BE2C (cell line): Measurements from ENCODE around the gene MCC.

Experiments
- DNase-seq: peaks from one replicate; pipeline ENCODE4 v3.0.0-alpha.2; 2020
- H3K27me3 ChIP-seq: fragments of 250-450 bp; sonication (Bioruptor Pico); 2 replicates; pipeline ENCODE4 v1.5.1; 2020; ENCODE audit warnings: mild to moderate bottlenecking
- H3K36me3 ChIP-seq: fragments of 250-450 bp; sonication (Bioruptor Pico); 2 replicates; pipeline ENCODE4 v1.5.1; 2020; ENCODE audit warnings: mild to moderate bottlenecking
- H3K4me1 ChIP-seq: fragments of 250-450 bp; sonication (Bioruptor Pico); 2 replicates; pipeline ENCODE4 v1.5.1; 2020
- H3K4me3 ChIP-seq: 2 replicates; pipeline ENCODE4 v1.5.1; 2011; ENCODE audit warnings: low read depth, low read length
- H3K9me3 ChIP-seq: fragments of 250-450 bp; sonication (Bioruptor Pico); 2 replicates; pipeline ENCODE4 v1.5.1; 2020
- CTCF ChIP-seq: IDR thresholded peaks from 2 replicates; pipeline ENCODE4 v1.5.1; 2012; ENCODE audit warnings: mild to moderate bottlenecking, low read depth, low read length

MCC gene

GRCh38 chr5:113257545-113257944, 230.7 kb downstream of the MCC start:
- no peak for TF ChIP-seq CTCF
- no peak for DNase-seq
- Histone ChIP-seq H3K4me1 (peaks cover 9% of the 10 kb centered on the region), H3K4me3 (no peak overlapping the region), H3K36me3 (no peaks in the 10 kb centered on the region; the same call in none of the 2 replicates), H3K9me3 (no peaks in the 10 kb centered on the region), H3K27me3 (no peaks in the 10 kb centered on the region)

- DNase-seq, result no peak
- no peaks in the 10 kb centered on the region; the same call in 1 of the 2 replicates for H3K36me3 ChIP-seq
- no peaks in the 10 kb centered on the region for H3K9me3 ChIP-seq
- H3K4me3 ChIP-seq, result no peak overlapping the region
- peaks cover 9% of the 10 kb centered on the region for H3K4me1 ChIP-seq
- no peak for TF ChIP-seq CTCF
- no peaks in the 10 kb centered on the region for H3K27me3 ChIP-seq
These were observed 231.4 kb downstream of the MCC start for GRCh38 chr5:113256671-113257452.

DNA sequence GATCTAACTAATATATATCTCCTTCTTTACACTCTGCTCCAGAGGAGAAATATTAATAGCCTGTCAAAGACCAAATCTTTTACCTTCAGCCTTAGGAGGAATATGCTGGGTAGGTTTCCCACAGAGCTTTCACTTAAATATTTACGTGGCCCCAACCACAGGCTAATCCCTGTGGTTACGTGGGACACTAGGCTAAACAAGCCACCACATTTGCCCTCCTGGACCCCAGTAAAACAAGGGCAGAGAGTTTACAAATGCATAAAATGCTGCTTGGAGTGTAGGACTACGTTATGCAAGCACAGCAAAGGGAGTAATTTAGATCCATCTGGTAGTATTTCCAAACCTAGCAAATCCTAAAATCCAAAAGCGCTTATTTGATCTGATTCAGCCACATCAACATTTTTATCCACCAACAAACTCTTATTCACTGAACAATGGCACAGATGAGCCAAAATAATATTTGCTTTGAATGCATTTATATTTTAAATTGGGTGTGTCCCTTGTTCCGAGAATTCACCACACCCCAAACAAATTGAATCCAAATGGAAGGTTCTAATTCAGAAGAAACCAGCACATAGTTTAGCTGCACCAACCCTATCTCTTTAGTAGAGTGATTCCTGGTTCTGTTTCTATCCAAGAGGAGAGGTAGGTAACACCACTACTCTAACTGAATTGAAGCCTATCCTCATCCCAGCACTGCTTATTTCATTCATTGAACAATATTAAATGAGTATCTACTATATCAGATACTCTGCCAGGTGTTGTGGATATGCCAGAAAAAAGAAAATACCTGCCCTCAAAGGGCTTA, 232.5 kb downstream of the MCC start:
- H3K4me3 ChIP-seq, result no peak overlapping the region
- TF ChIP-seq CTCF, result no peak
- H3K36me3 ChIP-seq, result peaks cover 2% of the 10 kb centered on the region; the same call in 1 of the 2 replicates
- peaks cover 13% of the 10 kb centered on the region for H3K4me1 ChIP-seq
- no peaks in the 10 kb centered on the region for H3K9me3 ChIP-seq
- no peaks in the 10 kb centered on the region for H3K27me3 ChIP-seq
- DNase-seq, result no peak

- H3K36me3 ChIP-seq, result peaks cover 3% of the 10 kb centered on the region
These were observed 233.1 kb downstream of the MCC start for GRCh38 chr5:113255105-113255504.

DNA sequence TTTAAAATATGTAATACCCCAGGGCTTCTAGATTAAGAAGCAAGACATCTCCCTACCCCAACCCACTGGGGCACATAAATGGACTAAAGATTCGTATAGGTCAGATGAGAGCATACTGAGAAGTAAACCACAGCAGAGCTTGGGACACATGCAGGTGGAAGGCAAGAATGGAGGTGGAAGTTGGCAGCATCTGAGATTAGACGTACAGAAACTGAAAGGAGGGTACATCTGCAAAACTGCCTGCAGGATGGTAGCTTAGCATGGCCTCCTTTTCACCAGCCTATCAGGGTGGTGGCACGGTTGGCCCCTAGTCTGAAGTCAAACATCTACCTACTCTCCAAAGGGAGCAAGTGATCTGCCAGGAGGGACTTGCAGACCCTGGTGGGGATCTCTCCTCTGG, 235.2 kb downstream of the MCC start:
- no peaks in the 10 kb centered on the region for H3K9me3 ChIP-seq
- peaks cover 15% of the 10 kb centered on the region for H3K36me3 ChIP-seq
- DNase-seq, result no peak
- peaks cover 14% of the 10 kb centered on the region for H3K4me1 ChIP-seq
- no peaks in the 10 kb centered on the region for H3K27me3 ChIP-seq
- no peak overlapping the region for H3K4me3 ChIP-seq
- TF ChIP-seq CTCF, result no peak

More at GRCh38 chr5:113255105-113255504, 233.1 kb downstream of the MCC start:
- Histone ChIP-seq H3K4me3 (no peak overlapping the region), H3K9me3 (no peaks in the 10 kb centered on the region), H3K4me1 (peaks cover 17% of the 10 kb centered on the region), H3K27me3 (no peaks in the 10 kb centered on the region)
- DNase-seq, result no peak
- TF ChIP-seq CTCF, result no peak
